Stromal cell of bone marrow (primary cell): ENCODE results near the gene GNG11.
A peak's percentile ranks its signal among the peaks of the same experiment; 100 is the strongest.

Experiments used
- DNase-seq: peaks from one replicate; pipeline ENCODE4 v3.0.0-alpha.2; 2012; ENCODE audit warnings: low read depth

GNG11 gene

DNA sequence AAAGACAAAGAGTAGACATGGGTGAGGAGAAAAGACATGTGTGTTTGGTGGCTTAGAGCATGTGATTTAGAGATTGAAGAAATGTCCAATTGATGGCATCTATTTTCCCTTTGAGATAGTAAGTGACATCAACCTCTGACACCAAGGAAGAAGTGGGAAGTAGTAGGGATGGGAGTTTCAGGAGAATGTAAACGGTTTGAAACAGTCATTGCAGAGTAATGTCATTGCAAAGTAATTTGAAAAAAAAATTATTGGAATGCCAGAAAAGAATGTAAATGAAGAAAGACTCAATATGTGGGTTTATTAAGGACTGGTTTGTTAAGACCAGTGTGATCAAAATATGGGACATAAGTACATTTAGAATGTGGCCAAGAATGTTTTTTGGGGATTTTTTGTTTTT, 26.6 kb downstream of the GNG11 start:
- DNase-seq, result no peak

DNA sequence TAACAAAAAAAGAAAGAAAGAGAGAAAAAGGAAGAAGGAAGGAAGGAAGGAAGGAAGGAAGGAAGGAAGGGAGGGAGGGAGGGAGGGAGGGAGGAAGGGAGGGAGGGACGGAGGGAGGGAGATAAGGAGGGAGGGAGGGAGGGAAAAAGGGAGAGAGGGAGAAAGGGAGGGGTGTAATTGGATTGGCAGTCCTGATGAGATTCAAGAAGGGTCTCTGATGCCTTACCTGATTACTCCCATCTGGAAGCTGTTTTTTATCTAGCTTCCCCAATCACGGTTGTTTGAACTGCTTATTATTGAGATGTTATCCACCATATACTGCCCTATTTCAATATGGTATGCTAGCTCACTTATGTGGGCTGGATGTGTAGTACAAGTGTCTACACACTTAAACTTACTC, 27.3 kb downstream of the GNG11 start:
- no peak for DNase-seq

DNA sequence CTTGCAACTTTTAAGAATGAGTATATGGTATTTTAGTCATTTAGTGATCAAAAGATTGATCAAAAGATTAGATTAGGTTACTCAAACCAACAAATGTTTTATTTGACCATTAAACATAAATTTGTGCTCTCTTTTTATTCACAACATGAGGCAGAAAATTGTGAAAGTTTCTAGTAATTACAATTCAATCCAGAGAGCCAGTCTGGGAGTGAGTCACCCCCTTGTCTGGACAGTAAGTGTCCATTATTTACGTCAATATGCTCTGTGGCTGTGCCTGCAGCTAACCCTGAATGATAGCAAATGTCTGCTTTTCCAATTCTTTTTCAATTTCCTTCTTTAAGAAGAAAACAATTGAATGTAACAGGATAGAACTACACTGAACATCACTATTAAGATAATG, 27.9 kb downstream of the GNG11 start:
- DNase-seq, result peak; percentile 72

DNA sequence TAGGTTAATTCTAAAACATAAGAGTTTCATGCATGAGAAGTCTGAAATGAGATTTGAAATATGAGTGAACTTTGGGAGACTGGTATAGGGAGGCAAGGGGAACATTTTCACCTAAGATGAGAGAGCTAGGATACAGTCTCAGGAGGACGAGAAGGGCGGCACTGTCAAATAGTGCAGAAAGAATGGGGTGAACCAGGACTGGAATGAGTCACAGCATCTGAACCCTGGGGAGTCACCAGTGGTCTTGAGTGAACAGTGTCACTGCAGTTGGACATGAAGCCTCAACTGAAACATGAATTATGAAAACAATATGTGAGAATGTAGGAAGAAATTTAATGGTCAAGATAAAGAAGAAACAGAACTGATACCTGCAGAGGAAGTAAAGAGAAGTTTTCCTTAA, 33.8 kb downstream of the GNG11 start:
- no peak for DNase-seq

DNA sequence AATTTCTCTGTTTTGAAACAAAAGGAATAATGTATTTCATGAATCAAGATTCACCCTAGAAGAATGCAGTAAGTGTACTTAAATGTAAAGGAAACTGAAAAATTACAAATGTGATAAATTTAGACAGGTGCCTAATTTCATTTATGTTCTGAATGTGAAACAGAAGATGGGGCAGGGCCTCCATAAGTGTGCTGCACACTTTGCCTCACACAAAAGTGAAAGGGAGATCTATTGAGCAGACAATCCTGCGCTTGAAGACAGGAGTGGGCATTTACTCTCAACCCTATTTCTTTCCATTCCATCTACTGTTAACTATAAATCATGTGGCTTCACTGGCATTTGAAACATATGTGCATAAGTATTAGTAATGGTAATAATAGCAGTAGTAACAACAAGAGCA, 36.2 kb downstream of the GNG11 start:
- no peak for DNase-seq

DNA sequence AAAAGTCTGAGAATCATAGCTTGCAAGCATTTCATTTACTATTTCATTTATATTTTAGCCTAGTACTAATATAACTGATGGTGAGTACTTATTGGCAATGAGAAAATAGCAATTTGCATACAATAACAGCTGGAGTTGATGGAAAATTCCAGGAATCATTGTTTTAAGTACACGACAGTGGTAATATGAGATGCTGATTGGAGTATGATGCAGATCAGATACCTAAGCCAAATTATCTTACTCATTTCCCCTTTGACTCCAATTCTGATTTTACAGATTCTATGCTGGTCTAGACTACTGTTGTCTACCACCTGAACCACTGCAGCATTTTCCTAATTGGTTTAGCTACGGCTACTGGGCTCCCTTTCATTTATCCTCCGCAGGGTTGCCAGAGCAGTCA, 36.7 kb downstream of the GNG11 start:
- DNase-seq, result no peak

DNA sequence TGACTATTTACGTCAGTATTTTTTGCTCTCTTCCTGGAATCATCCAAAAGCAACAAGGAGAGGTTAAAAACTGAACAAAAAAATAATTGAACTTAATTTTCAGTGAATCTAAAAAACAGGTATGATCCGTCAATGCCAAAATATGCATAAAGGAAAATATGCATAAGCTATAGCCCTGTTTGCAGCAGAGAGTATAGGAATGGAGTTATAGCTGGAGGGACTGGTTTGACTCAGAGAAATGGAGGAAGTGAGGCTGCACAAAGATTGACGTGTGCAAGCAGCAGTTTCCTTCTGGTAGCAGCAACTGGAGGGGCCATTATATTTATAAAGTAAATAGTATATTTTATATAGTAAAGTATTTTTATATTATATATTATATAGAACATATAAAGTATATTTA, 37.1 kb downstream of the GNG11 start:
- DNase-seq, result no peak

DNA sequence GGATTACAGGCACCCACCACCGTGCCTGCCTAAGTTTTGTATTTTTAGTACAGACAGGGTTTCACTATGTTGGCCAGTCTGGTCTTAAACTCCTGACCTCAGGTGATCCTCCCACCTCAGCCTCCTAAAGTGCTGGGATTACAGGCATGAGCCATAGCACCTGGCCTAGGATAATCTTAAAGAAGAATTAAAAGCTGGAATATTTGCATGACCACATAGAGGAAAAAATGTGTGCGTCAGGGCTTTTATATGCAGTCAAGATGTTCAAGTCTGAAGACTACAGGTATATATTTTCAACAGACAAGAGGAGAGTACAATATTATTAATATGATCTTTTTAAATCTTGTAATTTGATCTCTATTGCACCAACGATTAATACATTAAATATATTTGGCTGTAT, 39.5 kb downstream of the GNG11 start:
- no peak for DNase-seq

DNA sequence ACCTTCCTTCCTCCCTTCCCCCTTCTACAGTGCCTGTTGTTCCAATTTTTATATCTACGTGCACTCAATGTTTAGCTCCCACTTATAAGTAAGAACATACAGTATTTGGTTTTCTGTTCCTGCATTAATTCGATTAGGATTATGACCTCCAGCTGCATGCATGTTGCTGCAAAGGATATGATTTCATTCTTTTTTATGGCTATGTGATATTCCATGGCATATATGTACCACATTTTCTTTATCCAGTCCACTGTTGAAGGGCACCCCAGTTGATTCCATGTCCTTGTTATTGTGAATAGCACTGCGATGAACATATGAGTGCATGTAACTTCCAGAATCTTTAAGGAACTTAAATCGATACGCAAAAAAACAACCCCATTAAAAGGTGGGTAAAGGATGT, 42.7 kb downstream of the GNG11 start:
- DNase-seq, result no peak

DNA sequence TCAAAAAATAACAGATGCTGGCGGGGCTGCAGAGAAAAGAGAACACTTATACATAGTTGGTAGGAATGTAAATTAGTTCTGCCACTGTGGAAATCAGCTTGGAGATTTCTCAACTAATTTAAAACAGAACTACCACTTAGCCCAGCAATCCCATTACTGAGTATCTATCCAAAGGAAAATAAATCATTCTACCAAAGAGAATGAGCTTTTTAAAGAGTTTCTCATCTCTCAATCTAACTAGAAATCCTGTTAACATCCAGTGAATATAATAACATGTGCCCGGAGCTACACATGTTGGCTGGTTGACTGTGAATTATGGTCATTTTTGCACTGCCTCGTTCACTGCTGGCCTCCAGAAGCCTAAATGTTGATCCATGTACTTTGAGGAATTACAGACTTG, 43.3 kb downstream of the GNG11 start:
- no peak for DNase-seq

DNA sequence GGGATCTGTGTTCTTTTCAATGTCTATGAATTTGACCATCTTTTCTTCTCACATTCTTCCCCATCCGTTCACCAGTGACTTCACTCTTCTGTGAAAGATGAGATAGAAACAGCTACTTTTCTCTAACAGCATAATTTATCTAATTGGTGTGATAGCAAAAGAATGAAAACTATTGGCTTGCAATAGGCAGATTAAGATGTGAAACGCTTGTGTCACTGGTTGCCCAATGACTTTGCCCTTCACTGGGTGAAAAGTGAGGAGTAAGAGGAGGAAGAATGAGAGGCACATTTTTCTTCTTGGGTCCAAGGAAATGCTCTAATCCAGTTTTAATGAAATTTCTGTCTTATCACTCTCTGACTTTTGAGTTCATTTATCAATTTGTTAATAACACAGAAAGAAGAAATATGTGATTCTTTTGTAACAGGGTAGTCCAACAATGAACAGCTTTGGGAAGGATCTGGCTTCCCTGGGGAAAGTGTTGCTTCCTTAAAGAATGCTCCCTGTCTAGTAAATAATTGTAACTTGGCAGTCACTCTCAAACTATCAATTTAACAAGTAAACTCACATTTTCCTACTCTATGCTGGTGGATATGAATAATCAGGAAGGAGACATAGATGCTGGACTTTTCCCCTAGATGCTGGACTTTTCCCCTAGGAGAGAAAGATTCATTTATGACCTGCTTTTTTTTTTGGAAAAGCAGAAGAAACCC, 47.5 kb downstream of the GNG11 start:
- peak; percentile 26 for DNase-seq

DNA sequence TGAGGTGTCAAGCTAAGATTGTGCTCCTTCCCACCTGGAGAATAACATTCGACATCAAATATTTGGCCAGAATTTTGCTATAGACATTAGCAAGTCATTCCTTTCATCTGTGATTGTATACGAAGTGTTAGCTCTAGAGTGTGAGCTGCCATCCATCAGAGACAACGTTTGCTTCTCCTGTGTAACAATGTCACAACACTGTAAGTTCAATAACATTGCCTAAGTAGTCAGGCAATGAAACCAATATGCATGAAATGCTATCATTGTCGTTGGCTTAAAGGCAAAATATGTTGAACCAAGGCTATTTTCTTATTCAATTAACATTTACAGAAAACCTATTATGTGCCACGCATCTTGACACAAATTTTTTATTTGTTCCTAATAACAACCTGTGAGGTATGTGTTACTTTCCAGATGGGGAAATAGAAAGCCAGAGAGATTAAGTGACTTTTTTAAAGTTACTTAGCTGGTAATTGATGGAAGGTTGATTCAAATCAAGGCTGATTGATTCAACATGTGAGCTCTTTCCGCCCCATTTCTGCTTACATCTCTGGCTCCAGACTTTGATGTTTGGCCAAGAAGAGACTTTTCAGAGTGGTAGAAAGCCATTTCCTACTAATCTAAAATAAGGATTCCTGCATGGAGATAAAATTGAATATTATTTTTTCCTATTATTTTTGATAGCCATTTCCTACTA, 50.6 kb downstream of the GNG11 start:
- DNase-seq, result no peak

DNA sequence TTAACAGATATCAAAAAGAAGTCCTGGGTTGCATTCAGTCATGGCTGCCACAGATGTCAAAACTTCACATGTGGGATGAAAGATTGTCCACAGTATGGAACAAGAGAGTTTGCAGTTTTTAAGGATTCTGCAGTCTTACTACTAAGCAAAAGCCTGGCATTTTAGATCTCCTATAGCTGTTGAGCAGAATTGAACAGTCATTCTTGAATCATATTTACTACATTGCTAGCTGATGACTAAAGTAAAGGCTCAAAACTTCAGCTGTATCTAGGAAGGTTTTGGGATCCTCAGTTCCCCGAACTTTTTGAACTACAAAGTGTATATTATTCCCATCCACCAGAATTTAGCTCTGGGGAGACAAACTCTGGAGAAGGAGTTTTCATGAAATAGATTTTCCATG, 51.6 kb downstream of the GNG11 start:
- peak; percentile 24 for DNase-seq

DNA sequence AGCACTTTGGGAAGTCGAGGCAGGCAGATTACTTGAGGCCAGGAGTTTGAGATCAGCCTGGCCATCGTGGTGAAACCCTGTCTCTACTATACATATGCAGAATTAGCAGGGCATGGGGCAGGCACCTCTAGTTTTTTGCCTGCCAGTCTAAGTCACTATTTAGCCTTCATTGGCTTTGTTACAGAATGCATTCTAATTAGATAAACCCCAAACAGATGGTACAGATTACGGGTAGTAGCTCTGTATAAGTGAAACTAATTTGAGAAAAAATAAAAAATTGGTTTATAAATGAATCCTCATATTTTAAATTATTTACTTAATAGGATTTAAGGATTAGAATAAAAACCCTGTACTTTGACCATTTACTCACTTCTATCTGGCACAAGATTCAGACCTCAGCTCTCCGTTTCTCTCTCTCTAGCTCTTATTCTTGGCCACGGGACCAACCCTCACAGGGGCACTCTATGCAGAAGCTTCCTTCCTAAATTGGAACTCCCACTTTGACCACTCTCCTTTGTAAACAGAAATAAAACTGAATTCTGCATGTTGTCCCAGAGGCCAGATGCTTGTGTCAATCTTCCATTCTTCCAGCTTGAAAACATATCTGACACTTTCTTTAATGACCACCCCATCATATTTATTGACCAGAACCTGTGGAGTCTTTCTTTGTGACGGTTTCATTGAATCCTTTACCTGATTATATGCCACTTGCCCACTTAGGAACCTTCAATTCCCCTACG, 55.8 kb downstream of the GNG11 start:
- DNase-seq, result no peak
